GM12878 (cell line): ENCODE measurements around the gene LBH. TPM values are rescaled to one million over a fixed set of nuclear protein-coding genes. Genes with fewer than 3 reads are reported as not detected.

Experiments used
- ATAC-seq: fragments of 200-7000 bp; cut with Tn5 transposase; 3 replicates; pipeline ENCODE4 v1.9.1; 2020; ENCODE audit warnings: mild to moderate bottlenecking, moderate library complexity
- BruUV-seq: library from RNA; stranded (reverse); fragments of 400-500 nt; replicated peaks from 2 replicates; lab custom pipeline; 2021; lab: Mats Ljungman, UMichigan
- CTCF ChIA-PET: fragments of 300-600 bp; sonication (Branson Sonifier 250); formaldehyde crosslinking; extraction: SDS; loops from one replicate; lab custom pipeline; 2021; ENCODE audit warnings: inconsistent platforms; lab: Yijun Ruan, JAX
- POLR2A ChIA-PET: fragments of 350-600 bp; formaldehyde crosslinking; extraction: SDS; loops from one replicate; lab custom pipeline; 2021; ENCODE audit warnings: inconsistent platforms; lab: Charles Lee
- RAD21 ChIA-PET: fragments of 300-600 bp; sonication (Branson Sonifier 250); formaldehyde crosslinking; loops from one replicate; lab custom pipeline; 2023; ENCODE audit warnings: antibody characterized with exemption; ENCODE audit not compliant: unreplicated experiment; lab: Charles Lee
- SMC1A ChIA-PET: fragments of 300-600 bp; sonication (Branson Sonifier 250); formaldehyde crosslinking; loops from one replicate; lab custom pipeline; 2023; ENCODE audit not compliant: unreplicated experiment, uncharacterized antibody; lab: Charles Lee
- DNase-seq: peaks from one replicate; pipeline ENCODE4 v3.0.0-alpha.2; 2011; ENCODE audit warnings: low read depth, low spot score
- FAIRE-seq: peaks from 3 replicates; lab custom pipeline; 2011; peaks lifted over from hg19 to GRCh38; lab: Jason Lieb, UNC
- H2AFZ ChIP-seq: 2 replicates; pipeline ENCODE4 v1.6.0; 2011; ENCODE audit warnings: low read depth, low read length, control low read depth; ENCODE audit not compliant: control insufficient read depth
- H3K27ac ChIP-seq: 2 replicates; pipeline ENCODE4 v1.5.1; 2011; ENCODE audit warnings: control low read depth; ENCODE audit not compliant: control insufficient read depth, insufficient read depth
- H3K27me3 ChIP-seq, 2 experiments: replicated peaks in 1 of 2; 2 replicates each; pipeline versions ENCODE4 v1.6.0 to v1.6.1; 2011; ENCODE audit warnings: low read length in 1 of 2; ENCODE audit not compliant: control insufficient read depth in 2 of 2, insufficient read depth in 2 of 2
- H3K36me3 ChIP-seq, 2 experiments: 2 replicates each; pipeline ENCODE4 v1.5.1; 2011; ENCODE audit warnings: low read length in 1 of 2; ENCODE audit not compliant: control insufficient read depth in 2 of 2, insufficient read depth in 2 of 2
- H3K4me1 ChIP-seq: 2 replicates; pipeline ENCODE4 v1.6.1; 2011; ENCODE audit warnings: mild to moderate bottlenecking, low read length, moderate library complexity, mixed read lengths; ENCODE audit not compliant: control insufficient read depth, insufficient read depth
- H3K4me2 ChIP-seq: 2 replicates; pipeline ENCODE4 v1.6.0; 2011; ENCODE audit warnings: control low read depth; ENCODE audit not compliant: control insufficient read depth, insufficient read depth
- H3K4me3 ChIP-seq: fragments of 200-600 bp; sonication (generic); 2 replicates; pipeline ENCODE4 v1.5.1; 2016
- H3K79me2 ChIP-seq: 2 replicates; pipeline ENCODE4 v1.6.0; 2011; ENCODE audit warnings: low read length; ENCODE audit not compliant: control insufficient read depth, insufficient read depth
- H3K9ac ChIP-seq: 2 replicates; pipeline ENCODE4 v1.8.0; 2011; ENCODE audit warnings: low read length, control low read depth, mixed read lengths; ENCODE audit not compliant: control insufficient read depth, insufficient read depth
- H3K9me3 ChIP-seq: replicated peaks from 3 replicates; pipeline ENCODE4 v1.5.1; 2011; ENCODE audit warnings: mild to moderate bottlenecking, low read length; ENCODE audit not compliant: control insufficient read depth, insufficient read depth
- H4K20me1 ChIP-seq: 2 replicates; pipeline ENCODE4 v1.6.0; 2011; ENCODE audit not compliant: control insufficient read depth, insufficient read depth
- EED ChIP-seq: sonication (generic); IDR thresholded peaks from 2 replicates; pipeline ENCODE4 v1.6.1; 2016; ENCODE audit warnings: antibody characterized with exemption, low read depth
- WGBS: methylation state at CpG from one replicate; pipeline ENCODE4 v1.1.6; 2016; ENCODE audit warnings: low lambda C conversion rate; ENCODE audit not compliant: insufficient replicate concordance, insufficient coverage; ENCODE audit errors: missing lambda C conversion rate; 5-methylcytosine and 5-hydroxymethylcytosine counted together
- in situ Hi-C: fragments of 300-500 bp; cut with MboI; formaldehyde crosslinking; loops from 9 replicates; pipeline ENCODE4 v1.14.3; 2018; ENCODE audit warnings: mixed read lengths
- intact Hi-C: fragments of 100-400 bp; cut with micrococcal nuclease; formaldehyde crosslinking; loops from one replicate; pipeline ENCODE4 v1.14.2; 2022; ENCODE audit not compliant: unreplicated experiment
- polyA plus RNA-seq, 11 experiments: library from polyadenylated mRNA; depleted of rRNA in 4 of 11; unstranded in 6 of 11; stranded (reverse) in 5 of 11; fragments of >200 nt; fragmentation: Nextera tagmentation in 4 of 11; fragmentation: Illumina TruSeq in 1 of 11; extraction: Ambion mirVana in 4 of 11; extraction: Trizol in 1 of 11; gene quantifications; 1 replicate in 1 of 11; 2 replicates in 10 of 11; pipeline versions ENCODE4 v1.2.1 to v1.2.3, GENCODE V29; 2011 to 2016; ENCODE audit warnings: inconsistent platforms in 2 of 11, missing spikeins in 2 of 11, low read depth in 1 of 11
- total RNA-seq, 4 experiments: library from RNA; depleted of rRNA in 3 of 4; stranded (reverse); fragments of >200 nt in 3 of 4; fragmentation: Illumina TruSeq in 1 of 4; extraction: Trizol in 1 of 4; gene quantifications; 2 replicates each; pipeline versions ENCODE4 v1.2.1 to v1.2.3, GENCODE V29; 2013 to 2021
- TF ChIP-seq, protein P1 (sequence below): IDR thresholded peaks from 2 replicates; pipeline ENCODE4 v1.6.1; 2012; ENCODE audit warnings: mild to moderate bottlenecking, low read depth, low read length

LBH gene
- total and polyA plus RNA-seq, 10 of the 15 experiments (the other 5 are each of a cell fraction or from before 2014, with no cell fraction given): 9.3 to 133 (median 34.1) TPM

DNA sequence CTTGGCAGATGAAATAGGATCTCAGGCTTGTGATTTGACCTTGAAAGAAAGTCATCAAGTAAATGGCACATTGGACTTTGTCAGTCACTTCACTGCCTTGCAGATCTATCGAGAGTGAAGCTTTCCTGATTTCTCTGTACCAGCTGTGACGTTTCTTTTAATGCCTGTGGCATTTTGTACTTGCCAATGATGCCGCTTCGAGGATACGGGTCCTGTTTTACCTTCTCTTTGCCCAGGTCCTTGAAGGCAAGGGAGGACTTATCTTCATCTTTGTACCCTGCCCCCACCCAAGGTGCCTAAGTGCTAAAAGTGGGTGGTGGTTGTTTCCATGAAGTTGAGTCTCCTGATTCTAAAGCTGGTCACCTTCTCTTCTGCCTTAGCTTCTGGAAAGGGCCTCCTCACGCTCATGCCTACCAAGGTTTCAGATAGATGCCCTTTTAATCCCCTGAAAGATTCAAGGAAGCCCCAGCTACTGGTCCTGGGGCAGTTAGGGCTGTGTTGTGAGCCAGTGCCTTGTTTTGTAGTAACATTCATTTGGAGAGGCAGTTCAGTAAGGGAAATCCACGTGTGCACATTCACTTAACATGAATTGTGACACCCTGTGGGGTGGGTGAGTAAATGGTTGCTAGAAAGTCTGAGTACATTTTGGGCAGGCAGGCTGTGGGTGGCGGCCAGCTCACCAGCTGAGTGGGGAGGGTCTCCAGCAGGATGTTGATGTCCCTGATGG, 6.1 kb downstream of the LBH start:
- ChIA-PET POLR2A (interaction anchor here (1.6 to 2.7 kb wide), 4 partner anchors 10 to 98 kb away, joined by 6 to 10 read pairs (median 8); no protein-coding TSS in a partner anchor), SMC1A (interaction anchor here (0.7 to 25.4 kb wide), 13 partner anchors 11 to 176 kb away, joined by 3 to 444 read pairs (median 4); no protein-coding TSS in a partner anchor), RAD21 (interaction anchor here (1.0 to 18.4 kb wide), 8 partner anchors 10 to 99 kb away, joined by 3 to 322 read pairs (median 8); no protein-coding TSS in a partner anchor), CTCF (interaction anchor here (1.0 to 9.9 kb wide), 8 partner anchors 13 to 474 kb away, joined by 3 to 104 read pairs (median 7); no protein-coding TSS in a partner anchor)
- Histone ChIP-seq H3K9ac (no peak overlapping the region), H3K79me2 (peaks cover 16% of the 10 kb centered on the region), H3K4me3 (no peak overlapping the region), H2AFZ (no peak overlapping the region), H3K4me1 (peaks cover 35% of the 10 kb centered on the region), H3K27me3 (no peaks in the 10 kb centered on the region), H4K20me1 (no peaks in the 10 kb centered on the region), H3K27ac (no peak overlapping the region), H3K36me3 (no peaks in the 10 kb centered on the region; a peak in 2 of 4 replicates), H3K9me3 (peaks cover 24% of the 10 kb centered on the region; the same call in 2 of the 3 replicates), H3K4me2 (no peak overlapping the region)
- in situ Hi-C loops: no loop called here
- no TSS peak for BruUV-seq
- DNase-seq (no peak), ATAC-seq (no peak), FAIRE-seq (no peak)
- WGBS: 78% methylated on average over 8 of the region's 8 CpGs
- no peak for TF ChIP-seq EED
- TF ChIP-seq, protein P1, sequence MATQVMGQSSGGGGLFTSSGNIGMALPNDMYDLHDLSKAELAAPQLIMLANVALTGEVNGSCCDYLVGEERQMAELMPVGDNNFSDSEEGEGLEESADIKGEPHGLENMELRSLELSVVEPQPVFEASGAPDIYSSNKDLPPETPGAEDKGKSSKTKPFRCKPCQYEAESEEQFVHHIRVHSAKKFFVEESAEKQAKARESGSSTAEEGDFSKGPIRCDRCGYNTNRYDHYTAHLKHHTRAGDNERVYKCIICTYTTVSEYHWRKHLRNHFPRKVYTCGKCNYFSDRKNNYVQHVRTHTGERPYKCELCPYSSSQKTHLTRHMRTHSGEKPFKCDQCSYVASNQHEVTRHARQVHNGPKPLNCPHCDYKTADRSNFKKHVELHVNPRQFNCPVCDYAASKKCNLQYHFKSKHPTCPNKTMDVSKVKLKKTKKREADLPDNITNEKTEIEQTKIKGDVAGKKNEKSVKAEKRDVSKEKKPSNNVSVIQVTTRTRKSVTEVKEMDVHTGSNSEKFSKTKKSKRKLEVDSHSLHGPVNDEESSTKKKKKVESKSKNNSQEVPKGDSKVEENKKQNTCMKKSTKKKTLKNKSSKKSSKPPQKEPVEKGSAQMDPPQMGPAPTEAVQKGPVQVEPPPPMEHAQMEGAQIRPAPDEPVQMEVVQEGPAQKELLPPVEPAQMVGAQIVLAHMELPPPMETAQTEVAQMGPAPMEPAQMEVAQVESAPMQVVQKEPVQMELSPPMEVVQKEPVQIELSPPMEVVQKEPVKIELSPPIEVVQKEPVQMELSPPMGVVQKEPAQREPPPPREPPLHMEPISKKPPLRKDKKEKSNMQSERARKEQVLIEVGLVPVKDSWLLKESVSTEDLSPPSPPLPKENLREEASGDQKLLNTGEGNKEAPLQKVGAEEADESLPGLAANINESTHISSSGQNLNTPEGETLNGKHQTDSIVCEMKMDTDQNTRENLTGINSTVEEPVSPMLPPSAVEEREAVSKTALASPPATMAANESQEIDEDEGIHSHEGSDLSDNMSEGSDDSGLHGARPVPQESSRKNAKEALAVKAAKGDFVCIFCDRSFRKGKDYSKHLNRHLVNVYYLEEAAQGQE: no peak
- intact Hi-C loops: loop anchor here (10.0 kb wide), 1 partner anchor 247 kb away; no protein-coding TSS in a partner anchor
